HTR-8/SVneo (cell line): ENCODE data around the gene RAB24.
A peak's percentile ranks its signal among the peaks of the same experiment; 100 is the strongest.

Experiments used
- DNase-seq: peaks from one replicate; pipeline ENCODE4 v3.0.0; 2011; ENCODE audit warnings: low spot score, mixed read lengths; ENCODE audit not compliant: insufficient read length
- FAIRE-seq: peaks from 2 replicates; lab custom pipeline; 2011; peaks lifted over from hg19 to GRCh38; lab: Jason Lieb, UNC

Gene RAB24

DNA sequence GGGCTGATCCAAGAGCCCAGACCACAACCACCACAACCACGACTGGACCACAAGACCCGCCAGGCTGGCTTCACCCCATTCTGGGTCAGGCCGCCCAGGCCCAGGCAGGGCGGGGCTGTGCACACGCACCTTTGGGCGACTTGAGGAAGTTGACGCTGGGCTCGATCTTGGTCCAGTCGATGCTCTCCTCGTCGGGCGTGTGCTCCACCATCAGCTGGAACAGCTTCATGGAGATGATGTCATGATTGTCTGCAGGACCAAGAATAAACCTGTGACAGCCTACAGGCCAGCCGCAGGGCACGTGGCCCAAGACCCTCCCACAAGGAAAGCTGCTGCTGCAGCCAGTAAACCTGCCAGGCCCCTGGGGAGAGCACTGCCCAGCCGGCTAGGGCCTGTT lies 30.6 kb upstream of the RAB24 start:
- DNase-seq: no peak
- no peak for FAIRE-seq

DNA sequence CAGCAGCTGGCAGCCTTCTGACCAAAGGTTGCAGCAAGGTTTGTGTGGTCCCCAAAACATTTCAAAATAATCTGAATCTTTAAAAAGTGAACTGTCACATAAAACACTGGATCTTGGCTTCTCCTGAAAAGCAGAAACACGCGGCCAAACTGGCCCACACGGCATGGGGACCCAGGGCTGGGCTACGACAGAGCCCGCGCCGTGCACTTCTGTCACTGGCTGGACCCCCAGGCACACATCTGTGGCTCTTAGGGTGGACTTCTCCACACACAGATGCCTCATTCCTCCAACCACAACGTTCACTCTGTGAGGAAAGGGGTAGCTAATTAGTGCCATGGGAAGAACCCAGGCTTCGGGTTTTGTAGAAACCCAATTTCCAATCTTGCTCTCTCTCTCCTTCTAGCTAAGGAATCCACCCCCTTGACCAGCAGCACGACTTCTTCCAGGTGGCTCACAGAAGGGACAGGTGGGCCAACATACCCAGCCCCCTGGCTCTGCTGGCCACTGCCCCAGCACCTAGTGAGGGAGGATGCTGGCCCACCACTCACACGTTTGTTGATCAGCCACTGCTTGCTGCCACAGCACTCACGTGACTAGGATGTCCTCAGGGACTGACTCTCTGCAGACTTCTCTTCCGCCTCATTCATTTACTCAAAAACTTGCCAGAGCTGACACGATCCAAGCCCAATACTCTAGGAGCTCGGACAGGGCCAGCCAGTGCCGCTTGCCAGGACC lies 30.1 kb upstream of the RAB24 start:
- FAIRE-seq: no peak
- no peak for DNase-seq

DNA sequence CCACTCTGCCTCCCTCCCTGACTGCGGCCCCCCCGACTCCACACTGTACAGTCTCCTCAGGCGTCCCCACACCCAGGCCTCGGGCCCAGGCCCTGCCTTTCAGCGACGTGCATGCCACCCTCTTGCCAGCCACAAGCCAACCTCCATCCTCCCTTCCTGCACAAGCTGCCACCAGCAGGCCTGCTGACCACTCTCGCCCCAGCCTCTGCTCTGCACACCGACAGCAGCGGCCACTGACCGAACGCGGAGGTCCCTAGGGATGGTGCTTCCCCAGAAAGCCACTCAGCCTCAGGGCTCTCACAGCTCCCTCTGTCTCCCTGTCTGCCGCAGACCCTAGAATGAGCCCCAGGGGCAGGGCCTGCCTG lies 29.4 kb upstream of the RAB24 start:
- FAIRE-seq (no peak), DNase-seq (no peak)

DNA sequence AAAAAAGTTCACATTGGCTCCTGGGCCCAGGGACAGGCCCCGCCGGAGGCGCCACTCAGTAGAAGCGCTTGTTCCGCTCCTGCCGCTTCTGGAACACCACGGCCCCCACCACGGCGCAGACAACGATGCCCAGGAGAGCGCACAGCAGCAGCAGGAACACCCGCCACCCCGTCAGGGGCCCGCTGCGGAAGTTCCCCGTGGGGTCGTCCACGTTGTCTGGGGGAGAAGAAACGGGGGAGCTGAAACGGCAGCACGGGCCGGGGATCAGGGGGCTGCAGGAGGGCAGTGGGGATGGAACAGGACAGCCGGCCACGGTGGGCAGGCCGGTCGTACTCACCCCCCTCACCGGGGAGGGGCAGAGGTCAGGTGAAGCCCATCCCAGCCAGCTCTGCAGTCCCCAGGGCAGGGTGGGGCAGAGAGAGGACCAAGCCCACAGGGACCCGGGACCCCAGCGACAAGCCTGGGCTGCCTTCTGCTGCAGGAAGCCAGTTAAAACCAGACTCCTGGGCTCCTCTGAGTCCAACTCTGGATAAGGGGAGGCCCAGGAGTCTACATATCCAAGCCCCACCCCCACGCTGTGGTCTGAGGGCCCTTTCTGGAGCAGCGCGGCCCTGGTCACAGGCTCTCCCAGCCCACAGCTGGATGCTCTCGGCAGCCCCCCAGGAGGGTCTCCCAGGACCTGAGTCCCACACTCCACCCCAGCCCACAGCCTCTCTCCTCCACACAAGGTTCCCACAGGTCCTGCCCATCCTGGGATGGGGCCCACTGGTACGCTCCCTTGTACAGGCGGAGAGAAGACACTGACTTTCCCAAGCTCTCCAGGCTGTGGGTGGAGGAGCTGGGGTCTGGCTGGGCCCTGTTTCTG lies 28.7 kb upstream of the RAB24 start:
- DNase-seq: no peak
- no peak for FAIRE-seq

DNA sequence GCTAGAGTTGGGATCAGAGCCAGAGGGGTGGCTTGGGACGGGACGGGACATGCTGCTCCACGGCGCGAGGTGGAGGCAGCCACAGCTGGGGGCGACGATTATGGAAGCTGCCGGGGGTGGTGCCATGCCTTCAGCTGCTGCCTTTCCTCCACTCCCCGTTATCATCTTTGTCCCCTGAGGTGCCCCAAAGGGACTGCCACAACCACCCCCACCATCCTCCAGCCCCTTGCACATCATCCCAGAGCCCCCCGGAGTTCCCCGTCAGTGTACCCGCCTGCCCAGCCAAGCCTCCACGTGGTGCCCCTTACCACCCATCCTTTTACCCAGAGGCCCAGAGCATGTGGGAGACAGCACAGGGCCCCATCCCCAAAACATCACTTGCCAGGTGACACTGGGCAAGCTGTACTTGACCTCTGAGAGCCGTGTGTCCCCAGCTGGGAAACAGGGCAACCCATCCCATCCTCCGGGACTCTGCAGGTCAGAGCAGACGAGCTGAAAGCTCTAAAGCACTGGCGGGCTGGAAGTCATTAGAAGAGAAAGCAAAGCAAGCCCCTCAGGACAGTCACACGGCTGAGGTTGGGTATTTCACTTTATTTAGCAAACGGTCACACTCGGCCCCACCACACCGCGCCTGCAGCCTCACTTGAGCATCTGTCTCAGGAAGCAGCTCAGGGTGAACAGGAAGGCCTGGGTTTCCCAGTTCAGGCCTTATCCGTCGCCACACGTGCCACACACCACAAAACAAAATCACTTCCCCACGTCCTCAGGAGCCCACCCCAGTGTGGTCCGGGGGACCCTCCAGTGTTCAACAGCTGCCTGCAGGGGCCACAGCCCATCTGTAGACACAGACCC lies 27.7 kb upstream of the RAB24 start:
- FAIRE-seq (no peak), DNase-seq (no peak)

DNA sequence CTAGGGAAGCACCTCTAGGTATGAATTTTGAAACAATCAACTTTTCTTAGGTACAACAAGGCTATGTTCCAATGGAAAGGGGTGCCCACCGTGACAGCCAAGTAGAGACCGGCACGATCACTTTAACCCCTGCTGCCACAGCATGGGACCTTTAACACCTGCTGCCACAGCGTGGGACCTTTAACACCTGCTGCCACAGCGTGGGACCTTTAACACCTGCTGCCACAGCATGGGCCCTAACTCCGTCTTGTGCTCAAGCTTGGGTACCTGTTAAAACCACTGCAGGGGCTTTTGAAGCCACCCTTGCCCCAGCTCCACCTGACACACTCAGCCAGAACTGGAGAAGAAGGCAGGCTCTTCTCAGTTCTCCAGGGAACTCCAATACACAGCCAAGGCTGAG lies 26.4 kb upstream of the RAB24 start:
- DNase-seq (no peak), FAIRE-seq (no peak)

DNA sequence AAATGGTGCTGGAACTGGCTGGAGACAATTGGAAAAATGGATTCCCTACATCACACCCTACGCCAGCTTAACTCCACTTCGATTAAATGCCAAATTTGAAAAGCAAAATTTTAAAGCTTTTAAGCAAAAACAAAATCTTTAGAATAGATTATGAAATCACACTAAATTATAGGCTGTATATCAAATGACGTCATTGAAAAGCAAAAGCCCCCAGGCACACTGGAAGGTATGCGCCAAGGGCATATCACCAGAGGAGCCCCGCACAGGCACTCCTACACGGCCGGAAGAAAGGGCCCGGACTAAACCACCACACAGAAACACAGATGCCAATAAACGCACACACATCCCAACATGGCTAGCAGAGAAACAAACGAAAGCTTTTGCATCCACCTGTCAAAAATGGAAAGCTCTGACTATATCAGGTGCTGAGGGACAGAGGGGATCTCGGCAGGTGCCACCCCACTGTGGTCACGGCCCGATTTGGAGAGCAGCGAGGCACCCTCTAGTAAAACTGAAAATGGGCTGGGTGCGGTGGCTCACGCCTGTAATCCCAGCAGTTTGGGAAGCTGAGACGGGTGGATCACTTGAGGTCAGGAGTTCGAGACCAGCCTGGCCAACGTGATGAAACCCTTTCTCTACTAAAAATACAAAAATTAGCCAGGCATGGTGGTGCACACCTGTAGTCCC lies 25.2 kb upstream of the RAB24 start:
- DNase-seq (no peak), FAIRE-seq (no peak)

DNA sequence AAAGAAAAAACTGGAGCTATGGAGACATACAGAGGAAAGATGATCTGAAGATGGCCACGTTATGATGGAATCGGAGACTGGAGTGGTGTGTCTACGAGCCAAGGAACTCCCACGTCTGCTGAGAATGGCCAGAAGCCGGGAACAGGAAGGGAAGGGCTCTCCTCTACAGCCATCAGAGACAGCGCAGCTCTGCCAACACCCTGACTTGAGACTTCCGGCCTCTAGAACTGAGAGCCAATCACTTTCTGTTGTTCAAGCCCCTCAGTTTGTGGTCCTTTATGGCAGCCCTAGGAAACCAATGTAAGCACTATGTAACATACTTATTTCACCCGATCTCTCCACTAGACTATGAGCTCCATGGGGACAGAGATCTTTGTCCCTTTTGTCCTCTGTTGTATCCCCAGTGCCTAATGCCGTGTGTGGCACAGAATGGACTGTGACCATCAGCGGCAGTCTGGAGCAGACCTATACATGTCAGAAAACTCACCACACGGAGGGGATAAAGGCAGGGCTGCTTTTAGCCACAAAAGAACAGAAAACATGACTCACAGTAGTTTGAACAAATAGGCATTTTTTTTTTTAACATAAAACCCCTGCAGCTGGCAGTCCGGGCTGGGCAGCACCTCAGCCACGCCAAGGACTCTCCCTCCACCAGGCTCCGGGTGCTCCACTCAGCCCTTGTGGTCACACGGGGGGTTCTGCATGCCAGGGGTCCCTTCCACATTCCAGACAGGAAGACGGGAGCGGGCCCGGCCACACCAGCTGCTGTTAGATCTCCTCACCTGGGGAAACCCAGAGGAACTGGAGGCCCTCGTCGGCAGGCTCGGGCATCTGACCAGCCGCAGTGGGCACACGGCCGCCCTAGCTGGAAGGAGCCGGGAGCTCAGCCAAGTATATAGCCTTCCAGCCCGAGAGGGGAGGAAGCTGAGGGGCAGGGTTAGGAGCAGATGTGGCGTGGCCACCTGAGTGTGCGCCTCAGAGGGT lies 24.3 kb upstream of the RAB24 start:
- FAIRE-seq (no peak), DNase-seq (no peak)

DNA sequence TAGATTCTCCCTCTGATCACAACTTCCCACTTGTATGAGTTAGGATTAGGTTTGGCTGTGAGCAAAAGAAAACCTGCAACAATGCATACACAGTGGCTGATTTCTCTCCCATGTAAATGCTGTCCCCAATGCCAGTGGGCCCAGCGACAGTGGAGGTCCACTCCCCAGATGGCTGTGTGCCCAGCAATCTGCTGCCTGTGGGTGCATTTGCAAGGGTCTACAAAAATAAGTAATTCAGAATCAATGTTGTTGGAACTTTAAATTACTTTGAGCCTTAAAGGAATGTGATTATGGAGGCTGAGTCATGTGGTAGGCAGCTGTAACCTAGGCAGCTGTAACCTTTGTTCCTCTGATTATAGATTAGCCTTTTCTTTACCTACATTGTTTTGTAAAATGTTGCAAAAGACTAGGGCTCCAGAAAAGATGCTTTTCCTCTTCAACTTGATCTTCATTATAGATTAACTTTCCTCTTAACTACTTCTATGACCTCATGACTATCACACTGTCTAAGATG lies 22.4 kb upstream of the RAB24 start:
- DNase-seq (no peak), FAIRE-seq (no peak)

DNA sequence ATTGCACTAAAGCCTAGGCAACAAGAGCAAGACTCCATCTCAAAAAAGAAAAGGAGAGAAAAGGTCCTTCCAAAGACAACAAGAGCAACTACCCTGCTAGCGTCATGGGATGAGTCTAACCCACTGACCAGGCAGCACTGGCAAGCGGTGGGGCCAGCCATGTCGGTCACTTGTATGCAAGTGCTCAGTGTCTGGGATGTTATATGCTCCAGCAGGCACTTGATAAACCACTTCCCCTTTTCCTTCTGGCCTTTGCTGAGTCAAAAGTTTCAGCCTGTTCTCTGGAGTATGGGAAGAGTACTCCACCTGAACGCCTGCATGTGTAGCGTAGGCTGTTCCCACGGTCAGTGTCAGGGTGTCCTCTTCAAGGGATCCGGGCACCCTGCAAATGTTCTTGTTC lies 17.4 kb upstream of the RAB24 start:
- DNase-seq (no peak), FAIRE-seq (no peak)

DNA sequence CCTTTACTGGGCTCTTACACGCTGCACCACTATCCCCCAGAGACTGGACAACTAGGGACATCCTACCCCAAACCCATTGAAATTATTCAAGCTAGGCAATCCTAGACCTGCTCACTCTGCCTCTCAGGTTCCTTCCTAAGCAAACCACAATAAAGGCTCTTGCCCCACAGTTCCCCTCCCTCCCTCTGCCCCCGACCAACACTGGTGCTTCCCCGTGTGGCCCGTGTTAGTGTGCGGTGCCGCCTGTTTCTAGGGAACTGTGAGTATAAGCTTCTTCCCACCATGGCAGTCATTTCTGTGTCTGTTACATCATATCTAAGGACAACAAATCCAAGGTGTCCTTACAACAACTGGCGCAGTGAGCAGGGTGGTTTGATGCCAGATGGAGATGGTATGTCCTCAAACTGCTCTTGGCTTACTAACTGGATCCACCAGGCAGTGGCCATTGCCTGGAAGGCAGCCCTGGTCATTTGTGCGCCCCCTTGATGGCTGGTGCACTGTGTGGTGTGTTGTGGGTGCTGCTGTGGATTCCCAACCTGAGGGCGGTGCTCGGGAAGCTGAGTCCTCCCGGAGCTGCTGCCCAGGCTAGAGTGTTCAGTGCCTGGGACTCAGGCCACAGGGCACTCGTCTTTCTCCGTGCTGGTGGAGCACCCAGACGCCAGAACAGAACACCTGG lies 16.5 kb upstream of the RAB24 start:
- DNase-seq: no peak
- FAIRE-seq: no peak

DNA sequence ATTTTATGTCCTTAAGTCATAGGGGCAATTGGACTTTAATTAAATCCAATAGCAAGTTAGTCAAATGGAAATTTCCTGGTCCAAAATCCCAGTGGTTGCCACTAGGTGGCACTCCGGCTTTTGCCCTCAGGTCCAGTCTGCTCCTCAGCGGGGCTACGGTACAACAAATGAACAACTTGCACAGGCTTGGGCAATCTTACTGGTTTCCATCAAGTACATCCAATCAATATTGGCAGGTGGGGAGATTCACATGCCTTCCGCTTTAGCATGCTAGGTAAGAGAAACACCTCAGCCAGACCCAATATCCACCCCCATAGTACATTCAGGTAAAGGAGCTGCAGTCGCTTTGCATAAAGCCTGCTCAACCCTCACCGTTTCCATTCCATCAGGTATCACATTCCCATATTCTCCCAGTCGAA lies 14.4 kb upstream of the RAB24 start:
- no peak for FAIRE-seq
- peak; percentile 67 for DNase-seq

DNA sequence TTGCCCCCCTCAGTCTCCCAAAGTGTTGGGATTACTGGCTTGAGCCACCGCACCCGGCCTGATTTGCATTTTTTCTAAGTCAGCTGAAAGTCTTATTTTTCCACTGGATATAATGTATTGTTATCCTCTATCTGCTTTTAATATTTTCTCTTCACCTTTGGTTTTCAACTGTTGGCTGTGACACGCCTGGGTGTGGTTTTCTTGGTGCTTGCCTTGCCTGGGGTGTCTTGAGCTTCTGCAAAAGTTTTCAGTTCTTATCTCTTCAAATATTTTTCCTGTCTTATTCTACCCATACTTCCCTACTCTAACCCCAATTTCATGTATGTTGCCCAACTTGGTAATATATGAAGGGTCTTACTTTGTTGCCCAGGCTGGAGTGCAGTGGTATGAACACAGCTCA lies 12.5 kb upstream of the RAB24 start:
- FAIRE-seq: no peak

DNA sequence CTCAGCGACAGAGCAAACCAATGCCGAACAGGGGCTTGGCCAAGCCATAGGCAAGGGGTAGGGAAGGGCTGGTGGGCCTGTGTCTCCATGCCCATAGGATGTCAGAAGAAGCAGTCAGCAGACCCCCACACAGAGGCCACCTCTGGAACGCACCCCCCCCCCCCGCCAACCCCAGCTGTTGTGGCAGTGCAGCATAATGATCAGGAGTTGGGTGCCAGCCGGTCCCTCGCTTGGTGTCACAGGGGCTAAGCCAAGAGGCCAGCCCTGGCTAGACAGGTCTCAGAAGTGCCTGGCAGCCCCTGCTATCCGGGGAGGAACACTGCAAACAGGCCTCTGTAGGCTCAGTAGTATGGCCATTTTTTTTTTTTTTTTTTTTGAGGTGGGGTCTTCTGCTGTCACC lies 11.9 kb upstream of the RAB24 start:
- FAIRE-seq: no peak
- no peak for DNase-seq

More for the DNA sequence above, 12.5 kb upstream of the RAB24 start:
- DNase-seq: no peak

DNA sequence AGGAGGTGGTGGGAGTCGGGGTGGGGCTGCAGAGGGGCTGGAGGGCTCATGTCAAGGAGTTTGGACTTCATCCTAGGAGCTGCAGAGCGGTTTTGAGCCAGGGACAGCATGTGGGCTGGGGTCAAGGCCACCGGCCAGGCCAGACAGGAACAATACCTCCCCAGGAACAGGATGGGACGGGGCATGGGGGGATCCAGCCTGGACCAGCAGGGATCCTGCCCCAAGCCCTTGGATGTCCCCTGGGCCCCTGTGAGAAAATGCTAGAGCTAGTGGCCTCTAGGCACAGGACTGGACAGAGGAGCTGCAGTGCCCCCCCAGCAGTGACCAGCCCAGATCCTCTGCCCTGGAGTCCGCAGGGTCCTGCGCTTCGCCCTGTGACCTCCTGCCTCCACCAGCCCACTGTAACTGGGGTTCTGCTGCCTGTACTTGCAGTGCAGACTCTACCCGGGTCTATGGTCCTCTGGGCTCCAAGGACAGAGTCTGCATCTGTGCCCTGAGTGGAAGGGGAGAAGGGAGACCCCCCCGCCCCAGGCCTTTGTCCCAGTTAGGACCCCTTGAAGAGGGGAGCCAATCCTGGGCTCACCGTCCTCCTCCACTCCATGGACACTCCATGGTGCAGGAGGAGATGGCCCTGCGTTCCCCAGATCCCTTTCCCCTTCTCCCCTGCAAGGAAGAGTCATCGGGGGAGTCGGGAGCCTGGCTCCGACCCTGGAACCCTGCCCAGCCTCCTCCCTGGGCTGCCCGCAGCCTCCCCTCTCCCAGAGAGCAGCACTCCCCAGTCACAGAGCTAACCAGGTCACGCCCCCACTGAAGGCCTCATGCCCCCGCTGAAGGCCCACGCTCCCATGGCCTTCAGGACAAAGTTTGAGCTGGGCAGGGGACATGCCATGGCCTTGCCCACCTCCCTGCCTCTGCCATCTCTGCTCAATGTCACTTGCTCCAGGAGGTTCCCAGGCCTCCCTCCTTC lies 11.1 kb upstream of the RAB24 start:
- DNase-seq (no peak), FAIRE-seq (no peak)

DNA sequence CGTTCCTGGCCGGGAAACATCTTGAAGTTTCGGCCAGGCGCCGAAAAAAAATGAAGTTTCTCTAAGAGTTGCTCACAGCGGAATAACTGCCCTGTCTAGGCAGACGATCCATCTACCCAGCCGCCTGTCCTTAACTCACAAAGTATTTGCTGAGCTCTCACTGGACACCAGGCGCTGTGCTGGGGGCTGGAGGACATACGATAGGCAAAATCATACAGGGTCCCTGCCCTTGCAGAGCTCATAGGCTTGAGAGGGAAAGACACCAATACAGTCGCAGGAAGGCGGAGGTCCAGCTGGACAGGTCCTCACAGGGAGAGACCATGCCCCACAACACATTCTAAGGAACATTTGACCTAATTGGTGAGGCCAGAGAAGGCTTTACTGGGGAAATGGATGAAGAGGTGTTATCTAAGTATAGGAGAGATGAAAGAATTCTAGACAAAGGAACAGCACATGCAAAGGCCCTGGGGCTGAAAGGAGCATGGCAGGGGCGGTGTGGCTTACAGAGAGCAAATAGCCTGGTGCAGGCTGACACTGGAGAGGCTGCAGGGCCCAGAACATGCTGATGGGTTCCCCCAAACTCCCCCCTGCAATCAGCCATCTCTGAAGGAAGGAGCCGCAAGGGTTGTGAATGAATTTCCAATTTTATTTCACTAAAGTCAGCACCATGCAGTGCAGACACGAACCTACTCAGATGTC lies 10.2 kb upstream of the RAB24 start:
- DNase-seq: no peak
- no peak for FAIRE-seq
